ENCODE results near the gene CDKN2B-AS1.

The CDKN2B-AS1 gene

GRCh38 chr9:22084336-22085035 lies 89.9 kb downstream of the CDKN2B-AS1 start:
- peak; percentile 91 for DNase-seq (ENCODE audit: low read depth)

GRCh38 chr9:22088053-22088716 lies 93.6 kb downstream of the CDKN2B-AS1 start:
- no peak for DNase-seq (ENCODE audit: low read depth)

GRCh38 chr9:22088717-22089061 lies 94.1 kb downstream of the CDKN2B-AS1 start:
- DNase-seq (ENCODE audit: low read depth) = no peak

- peak; percentile 89 for DNase-seq (ENCODE audit: low read depth)
Observed at GRCh38 chr9:22097707-22098106, 103.1 kb downstream of the CDKN2B-AS1 start.

GRCh38 chr9:22098643-22099332 lies 104.2 kb downstream of the CDKN2B-AS1 start:
- no peak for DNase-seq (ENCODE audit: low read depth)

GRCh38 chr9:22100626-22101025 lies 106.0 kb downstream of the CDKN2B-AS1 start:
- DNase-seq (ENCODE audit: low read depth) = no peak

- no peak for DNase-seq (ENCODE audit: low read depth)
Observed at GRCh38 chr9:22102146-22103053, 107.8 kb downstream of the CDKN2B-AS1 start.

GRCh38 chr9:22103685-22104575 lies 109.3 kb downstream of the CDKN2B-AS1 start:
- DNase-seq (ENCODE audit: low read depth) = peak; percentile 82

GRCh38 chr9:22105005-22105722 lies 110.6 kb downstream of the CDKN2B-AS1 start:
- no peak for DNase-seq (ENCODE audit: low read depth)

GRCh38 chr9:22107202-22108045 lies 112.8 kb downstream of the CDKN2B-AS1 start:
- DNase-seq (ENCODE audit: low read depth) = peak; percentile 79

GRCh38 chr9:22108581-22109370 lies 114.2 kb downstream of the CDKN2B-AS1 start:
- no peak for DNase-seq (ENCODE audit: low read depth)

GRCh38 chr9:22111176-22111953 lies 116.8 kb downstream of the CDKN2B-AS1 start:
- no peak for DNase-seq (ENCODE audit: low read depth)

GRCh38 chr9:22111954-22112247 lies 117.3 kb downstream of the CDKN2B-AS1 start:
- DNase-seq (ENCODE audit: low read depth) = peak; percentile 62

- DNase-seq (ENCODE audit: low read depth) = no peak
Observed at GRCh38 chr9:22112870-22113821, 118.6 kb downstream of the CDKN2B-AS1 start.

- DNase-seq (ENCODE audit: low read depth) = peak; percentile 56
Observed at GRCh38 chr9:22114956-22115355, 120.4 kb downstream of the CDKN2B-AS1 start.

GRCh38 chr9:22116758-22117157 lies 122.2 kb downstream of the CDKN2B-AS1 start:
- DNase-seq (ENCODE audit: low read depth) = no peak

Data from non-pigmented ciliary epithelial cell (primary cell).